A673 (cell line): ENCODE results near the gene OR52N4.

Experiments
- EZH2 ChIP-seq: fragments of 200-600 bp; sonication (generic); IDR thresholded peaks from 2 replicates; pipeline ENCODE4 v1.6.1; 2017; ENCODE audit warnings: borderline replicate concordance, low read depth, mild to moderate bottlenecking, mixed read lengths, antibody characterized with exemption, low read length; ENCODE audit not compliant: poor library complexity, severe bottlenecking
- TF ChIP-seq, protein P1 (sequence below): fragments of 300-800, 200-600 bp; sonication (generic); conservative IDR thresholded peaks from 2 replicates; pipeline ENCODE4 v1.5.1; 2017; ENCODE audit warnings: low read depth, mild to moderate bottlenecking, antibody characterized with exemption, low read length, moderate library complexity, mixed read lengths

DNA sequence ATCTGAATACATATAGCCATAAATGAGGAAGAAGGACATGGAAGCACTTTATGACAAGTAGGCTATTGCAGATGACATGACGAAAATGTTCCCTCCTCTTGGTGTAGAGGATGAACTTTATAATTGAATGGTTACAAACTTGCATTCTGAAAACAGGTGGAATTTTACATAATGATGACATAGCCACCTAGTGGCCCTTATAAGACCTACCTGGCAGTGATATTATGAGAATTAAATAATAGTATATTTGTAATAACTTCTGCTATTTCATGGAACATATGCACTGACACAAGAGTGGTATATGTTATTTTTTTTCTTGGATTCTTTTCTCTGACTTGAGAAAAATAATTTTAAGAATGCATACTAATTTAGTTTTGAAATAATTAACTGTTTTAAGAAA lies 41.5 kb upstream of the OR52N4 start:
- TF ChIP-seq, protein P1, sequence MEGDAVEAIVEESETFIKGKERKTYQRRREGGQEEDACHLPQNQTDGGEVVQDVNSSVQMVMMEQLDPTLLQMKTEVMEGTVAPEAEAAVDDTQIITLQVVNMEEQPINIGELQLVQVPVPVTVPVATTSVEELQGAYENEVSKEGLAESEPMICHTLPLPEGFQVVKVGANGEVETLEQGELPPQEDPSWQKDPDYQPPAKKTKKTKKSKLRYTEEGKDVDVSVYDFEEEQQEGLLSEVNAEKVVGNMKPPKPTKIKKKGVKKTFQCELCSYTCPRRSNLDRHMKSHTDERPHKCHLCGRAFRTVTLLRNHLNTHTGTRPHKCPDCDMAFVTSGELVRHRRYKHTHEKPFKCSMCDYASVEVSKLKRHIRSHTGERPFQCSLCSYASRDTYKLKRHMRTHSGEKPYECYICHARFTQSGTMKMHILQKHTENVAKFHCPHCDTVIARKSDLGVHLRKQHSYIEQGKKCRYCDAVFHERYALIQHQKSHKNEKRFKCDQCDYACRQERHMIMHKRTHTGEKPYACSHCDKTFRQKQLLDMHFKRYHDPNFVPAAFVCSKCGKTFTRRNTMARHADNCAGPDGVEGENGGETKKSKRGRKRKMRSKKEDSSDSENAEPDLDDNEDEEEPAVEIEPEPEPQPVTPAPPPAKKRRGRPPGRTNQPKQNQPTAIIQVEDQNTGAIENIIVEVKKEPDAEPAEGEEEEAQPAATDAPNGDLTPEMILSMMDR: 0 out of 2 replicates have a peak, but pooled peaks have one; percentile 24
- no peak for TF ChIP-seq EZH2
